HG03571 (cell line): ENCODE results near the gene ZNF776.
"Not testable (repeated sequence)": the region's sequence is repeated elsewhere in the genome, so short reads cannot be mapped to it uniquely, and the experiment has no call there.

Experiments used
- ATAC-seq: cut with Tn5 transposase; IDR thresholded peaks from one replicate; pipeline ENCODE4 v1.9.1; 2021; ENCODE audit not compliant: unreplicated experiment

Gene ZNF776

DNA sequence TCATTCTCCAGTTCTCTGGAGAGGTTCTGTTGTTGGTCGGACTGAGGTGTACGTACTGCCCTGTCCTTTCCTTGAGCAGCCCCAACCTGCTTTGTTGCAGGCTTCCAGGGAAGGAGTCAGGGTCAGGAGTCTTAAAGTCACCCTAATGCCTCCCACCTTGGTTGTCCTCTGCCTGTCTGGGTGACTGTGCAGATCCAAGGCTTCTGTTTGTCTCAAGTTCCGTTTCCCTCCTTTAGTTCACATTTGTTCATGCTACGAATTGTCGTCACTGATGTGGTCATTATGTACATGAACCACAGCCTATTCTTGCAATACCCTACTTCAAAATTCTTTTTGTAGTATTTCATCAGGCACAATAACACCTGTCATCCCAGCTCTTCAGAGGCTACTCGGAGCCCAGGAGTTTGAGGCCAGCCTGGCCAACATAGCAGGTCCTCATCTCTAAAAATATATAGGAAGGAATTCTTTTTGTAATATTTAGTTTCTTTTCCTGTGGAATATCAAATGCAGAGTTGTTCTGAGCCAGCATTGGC lies 30.2 kb downstream of the ZNF776 start:
- no peak for ATAC-seq

GRCh38 chr19:57778336-57778735 lies 31.7 kb downstream of the ZNF776 start:
- ATAC-seq, result no peak

DNA sequence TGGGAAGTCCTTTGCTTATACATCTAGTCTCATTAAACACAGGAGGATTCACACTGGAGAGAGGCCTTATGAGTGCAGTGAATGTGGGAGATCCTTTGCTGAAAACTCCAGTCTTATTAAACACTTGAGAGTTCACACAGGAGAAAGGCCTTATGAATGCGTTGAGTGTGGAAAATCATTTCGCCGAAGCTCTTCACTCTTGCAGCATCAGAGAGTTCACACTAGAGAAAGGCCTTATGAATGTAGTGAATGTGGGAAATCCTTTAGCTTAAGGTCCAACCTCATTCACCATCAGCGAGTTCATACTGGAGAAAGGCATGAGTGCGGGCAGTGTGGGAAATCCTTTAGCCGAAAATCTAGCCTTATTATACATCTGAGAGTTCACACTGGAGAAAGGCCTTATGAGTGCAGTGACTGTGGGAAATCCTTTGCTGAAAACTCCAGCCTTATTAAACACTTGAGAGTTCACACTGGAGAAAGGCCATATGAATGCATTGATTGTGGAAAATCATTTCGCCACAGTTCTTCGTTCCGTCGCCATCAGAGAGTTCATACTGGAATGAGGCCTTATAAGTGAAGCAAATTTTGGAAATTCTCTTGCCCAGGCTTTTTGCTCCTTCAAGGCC lies 32.7 kb downstream of the ZNF776 start:
- no peak for ATAC-seq

GRCh38 chr19:57786286-57786685 lies 39.7 kb downstream of the ZNF776 start:
- no peak for ATAC-seq

- ATAC-seq, result no peak
Measured at GRCh38 chr19:57786906-57787305, 40.3 kb downstream of the ZNF776 start.

GRCh38 chr19:57788114-57788692 lies 41.6 kb downstream of the ZNF776 start:
- no peak for ATAC-seq

DNA sequence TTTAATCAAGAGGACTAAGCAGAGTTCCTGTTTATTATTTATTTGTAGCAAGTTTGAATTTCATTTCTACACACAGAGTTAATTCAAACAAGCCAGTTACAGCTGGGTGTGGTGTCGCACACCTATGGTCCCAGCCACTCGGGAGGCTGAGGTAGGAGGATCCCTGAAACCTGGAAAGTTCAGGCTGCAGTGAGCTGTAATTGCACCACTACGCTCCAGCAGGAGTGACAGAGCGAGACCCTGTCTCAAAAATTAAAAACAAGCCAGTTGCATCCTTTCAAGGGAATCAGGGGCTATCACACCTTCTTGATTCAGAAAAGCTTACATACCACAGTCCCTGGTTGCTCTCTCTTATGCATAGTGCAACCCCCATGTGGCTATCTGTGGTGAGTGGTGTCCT lies 42.7 kb downstream of the ZNF776 start:
- no peak for ATAC-seq

DNA sequence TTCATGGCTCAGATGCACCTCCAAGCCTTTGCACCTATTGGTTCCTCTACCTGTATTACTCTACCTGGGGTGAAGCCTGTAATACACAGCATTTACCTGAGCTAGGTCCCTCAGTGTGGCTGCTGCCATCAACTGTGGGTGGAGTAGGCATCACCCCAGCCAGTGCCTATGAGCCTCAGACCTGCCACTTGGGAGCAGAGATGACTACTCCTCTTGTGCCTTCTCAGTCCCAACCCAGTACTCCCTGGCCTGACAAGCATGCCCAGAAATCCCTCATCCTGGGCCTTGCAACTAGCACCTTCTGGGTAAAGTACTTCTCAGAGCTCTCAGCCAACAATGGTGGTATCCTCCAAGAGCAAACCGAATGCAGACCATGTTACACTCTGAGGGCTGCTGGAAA lies 50.0 kb downstream of the ZNF776 start:
- ATAC-seq, result not testable (repeated sequence)

GRCh38 chr19:57800696-57801095 lies 54.1 kb downstream of the ZNF776 start:
- ATAC-seq, result no peak

GRCh38 chr19:57802269-57802668 lies 55.7 kb downstream of the ZNF776 start:
- no peak for ATAC-seq

GRCh38 chr19:57803265-57803593 lies 56.6 kb downstream of the ZNF776 start:
- no peak for ATAC-seq

DNA sequence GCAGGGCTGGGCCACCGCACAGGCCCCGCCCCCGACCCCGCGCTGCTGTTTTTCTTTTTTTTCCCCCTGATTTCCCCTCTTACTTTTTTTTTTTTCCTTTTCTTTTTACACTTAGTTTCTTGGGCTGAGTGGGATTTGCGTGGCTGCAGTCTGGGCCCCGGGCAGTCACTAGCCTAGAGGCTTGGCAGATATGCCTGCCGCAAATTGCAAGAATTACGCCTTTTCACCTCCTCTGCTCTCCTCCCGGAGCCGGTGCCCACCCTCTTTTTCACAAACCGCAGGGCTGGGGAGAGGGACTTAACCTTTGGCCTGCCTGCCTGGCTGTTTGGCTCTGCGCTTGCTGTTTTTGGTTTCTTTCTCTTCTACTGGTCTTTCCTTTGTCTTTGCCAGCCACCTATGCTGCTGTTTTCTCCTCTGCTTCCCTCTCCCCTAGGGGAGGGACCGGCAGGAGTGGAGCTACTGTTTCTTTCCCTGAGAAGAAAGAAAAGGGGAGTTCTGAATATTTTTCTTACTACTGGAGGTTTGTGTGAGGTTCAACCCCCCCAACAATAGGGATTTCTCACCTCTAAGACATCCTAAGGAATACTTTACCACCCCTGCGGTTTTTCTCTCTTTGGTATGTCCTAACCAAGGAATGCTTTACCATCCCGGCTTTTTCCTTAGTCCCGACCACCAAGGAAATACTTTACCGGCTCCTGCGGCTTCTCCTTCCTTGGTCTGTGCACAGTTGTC lies 57.1 kb downstream of the ZNF776 start:
- ATAC-seq, result no peak

DNA sequence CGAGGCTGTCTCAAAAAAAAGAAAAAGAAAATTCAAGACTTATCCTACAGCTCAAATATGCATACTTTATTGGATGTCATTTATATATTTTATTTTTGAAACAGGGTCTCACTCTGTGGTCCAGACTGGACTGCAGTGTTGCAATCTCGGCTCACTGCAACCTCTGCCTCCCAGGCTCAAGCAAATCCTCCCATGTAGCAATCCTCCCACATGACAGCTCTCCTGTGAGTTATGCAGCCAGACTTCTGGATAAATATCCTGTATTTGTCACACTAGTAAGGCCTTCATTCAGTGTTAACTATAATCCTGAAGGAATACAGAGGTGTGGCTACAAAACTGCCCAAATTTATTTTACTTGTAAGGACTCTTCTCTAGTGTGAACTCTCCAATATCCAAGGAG lies 60.9 kb downstream of the ZNF776 start:
- no peak for ATAC-seq
